Left lung (tissue), 14 donors: Measurements from ENCODE around the gene TLE1. TPM values are rescaled to one million over a fixed set of nuclear protein-coding genes. Genes with fewer than 3 reads are reported as not detected.
"Not testable (repeated sequence)": the region's sequence is repeated elsewhere in the genome, so short reads cannot be mapped to it uniquely, and the experiment has no call there.

Experiments used
- ATAC-seq: fragments of 200-7000 bp; cut with Tn5 transposase; one replicate; pipeline ENCODE4 v1.9.1; 2020; ENCODE audit warnings: moderate library complexity
- DNase-seq, 4 donors: peaks; one replicate each; pipeline ENCODE4 v3.0.0-alpha.2; 2013 to 2020
- H3K27ac ChIP-seq, 2 donors: fragments of 200-600 bp; sonication (generic) in 1 of 2; one replicate each; pipeline versions ENCODE4 v1.5.0 to v1.8.0; 2020 to 2021
- H3K27me3 ChIP-seq, 2 donors: fragments of 200-600 bp; sonication (generic) in 1 of 2; one replicate each; pipeline versions ENCODE4 v1.5.0 to v1.8.0; 2020 to 2021
- H3K36me3 ChIP-seq, 2 donors: fragments of 200-600 bp; sonication (generic) in 1 of 2; one replicate each; pipeline versions ENCODE4 v1.5.0 to v1.8.0; 2020 to 2021
- H3K4me1 ChIP-seq, 2 donors: fragments of 200-600 bp; one replicate each; pipeline ENCODE4 v1.8.0; 2021
- H3K4me3 ChIP-seq, 2 donors: fragments of 200-600 bp; sonication (generic) in 1 of 2; one replicate each; pipeline versions ENCODE4 v1.5.0 to v1.8.0; 2020 to 2021; ENCODE audit warnings: mild to moderate bottlenecking in 1 of 2
- H3K9me3 ChIP-seq, 2 donors: fragments of 200-600 bp; sonication (generic) in 1 of 2; one replicate each; pipeline versions ENCODE4 v1.5.0 to v1.8.0; 2020 to 2021
- intact Hi-C, 2 donors: fragments of 100-400 bp; cut with DNase I; formaldehyde crosslinking; loops; one replicate each; pipeline versions ENCODE4 v1.11.2 to v1.14.2; 2022
- long read RNA-seq, 12 donors: library from polyadenylated mRNA in 2 of 12; unstranded in 2 of 12; transcript quantifications; one replicate each; pipeline ENCODE4 v2.0.0 and lab custom pipeline, GENCODE V29; 2019 to 2026
- polyA plus RNA-seq, 6 donors: library from polyadenylated mRNA; unstranded; fragments of 120-200 nt; gene quantifications; one replicate each; pipeline ENCODE4 v1.2.1, GENCODE V29; 2013; ENCODE audit not compliant: insufficient read length in 6 of 6
- total RNA-seq, 2 donors: library from RNA; stranded (reverse); fragmentation: NEBNext Ultra II Directional; extraction: Animal tissue kit (Norgen Biotek cat#: 25700); gene quantifications; one replicate each; pipeline ENCODE4 v1.2.1, GENCODE V29; 2021
- TF ChIP-seq, protein P1 (sequence below), 2 donors: fragments of 200-600 bp; sonication (generic) in 1 of 2; IDR thresholded peaks; one replicate each; pipeline versions ENCODE4 v1.5.0 to v1.8.0; 2021; ENCODE audit warnings: antibody characterized with exemption in 2 of 2
- donor health status: DM: no; HTN: yes; CAD: no.
- donor health status: DM: no; HTN: no; CAD: no.

The TLE1 gene
- total RNA-seq (10 to 100 TPM; 15.1 to 29.2 TPM), polyA plus RNA-seq (10 to 100 TPM; 39.1 to 44.3 (median 41.7) TPM)
- long read RNA-seq, donor 1, partial matches to known transcripts = 15 of 15 reads
- long read RNA-seq, donor 1, other reads (novel, unspliced or antisense) = 0 of 15 reads
- long read RNA-seq, donor 2, partial matches to known transcripts = 28 of 28 reads
- long read RNA-seq, donor 2, other reads (novel, unspliced or antisense) = 0 of 28 reads
- long read RNA-seq, donor 3 = 0 reads
- long read RNA-seq, donor 4, partial matches to known transcripts = 3 of 10 reads
- long read RNA-seq, donor 4, other reads (novel, unspliced or antisense) = 7 of 10 reads
- long read RNA-seq, donor 5, partial matches to known transcripts = 8 of 8 reads
- long read RNA-seq, donor 5, other reads (novel, unspliced or antisense) = 0 of 8 reads
- long read RNA-seq, donor 6 = 0 reads
- long read RNA-seq, donor 7 = 0 reads
- long read RNA-seq, donor 8, partial matches to known transcripts = 9 of 9 reads
- long read RNA-seq, donor 8, other reads (novel, unspliced or antisense) = 0 of 9 reads
- long read RNA-seq, donor 9 = 0 reads
- long read RNA-seq, donor 10, partial matches to known transcripts = 2 of 4 reads
- long read RNA-seq, donor 10, other reads (novel, unspliced or antisense) = 2 of 4 reads
- long read RNA-seq, donor 11, partial matches to known transcripts = 14 of 14 reads
- long read RNA-seq, donor 11, other reads (novel, unspliced or antisense) = 0 of 14 reads
- long read RNA-seq, donor 12 = 0 reads

DNA sequence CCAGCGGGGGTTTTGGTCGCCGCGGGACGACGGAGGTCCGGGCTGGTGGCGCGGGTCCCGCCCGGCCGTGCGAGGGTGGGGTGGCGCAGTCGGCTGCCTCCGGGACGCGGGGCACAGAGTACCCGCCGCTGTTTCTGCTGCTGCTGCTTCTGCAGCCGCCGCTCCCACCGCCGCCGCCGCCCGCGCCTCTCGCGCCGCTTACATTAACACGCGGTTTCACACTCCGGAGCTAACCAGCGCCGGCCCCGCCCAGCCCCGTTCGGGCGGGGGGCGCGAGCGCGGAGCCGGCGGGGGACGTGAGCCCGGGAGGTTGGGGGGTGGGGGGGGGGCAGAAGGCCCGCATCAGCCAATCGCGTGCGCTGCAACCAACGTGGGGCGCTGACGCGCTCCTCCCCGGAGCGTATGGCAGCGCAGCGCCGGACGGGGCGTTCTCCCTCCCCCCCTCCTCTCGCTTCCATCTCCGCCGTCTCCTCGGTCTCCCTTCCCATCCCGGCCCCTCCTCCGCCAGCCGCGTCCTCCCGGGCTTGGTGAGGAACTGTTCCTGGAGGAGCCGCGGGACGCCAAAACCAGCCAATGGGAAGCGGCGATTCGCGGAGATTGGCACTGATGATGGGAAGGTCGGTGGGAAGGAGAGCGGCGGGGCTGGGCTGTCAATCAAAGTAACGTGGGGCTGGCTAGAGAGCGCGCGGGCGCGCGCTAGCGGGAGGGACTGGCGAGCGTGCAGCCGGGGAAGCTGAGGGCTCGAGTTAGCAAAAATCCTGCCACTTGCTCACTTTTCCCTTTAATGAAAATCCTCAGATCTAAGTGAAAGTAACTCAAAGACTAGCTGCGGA, at the start of gene TLE1:
Gene TLE1 (minus strand): TSS at position 205 of the 833 bp plus-strand sequence. CDS start 1,307 bp downstream, outside the sequence.
- Histone ChIP-seq H3K4me1 (peaks cover 0 to 37% of the 10 kb centered on the region in 2 donors), H3K36me3 (no peaks in the 10 kb centered on the region), H3K4me3 (peak within 1 kb of the TSS; percentile 76 to 78), H3K27ac (peak within 1 kb of the TSS; percentile 82 to 88), H3K27me3 (peaks cover 0 to 36% of the 10 kb centered on the region in 2 donors), H3K9me3 (no peaks in the 10 kb centered on the region)
- TF ChIP-seq, protein P1, sequence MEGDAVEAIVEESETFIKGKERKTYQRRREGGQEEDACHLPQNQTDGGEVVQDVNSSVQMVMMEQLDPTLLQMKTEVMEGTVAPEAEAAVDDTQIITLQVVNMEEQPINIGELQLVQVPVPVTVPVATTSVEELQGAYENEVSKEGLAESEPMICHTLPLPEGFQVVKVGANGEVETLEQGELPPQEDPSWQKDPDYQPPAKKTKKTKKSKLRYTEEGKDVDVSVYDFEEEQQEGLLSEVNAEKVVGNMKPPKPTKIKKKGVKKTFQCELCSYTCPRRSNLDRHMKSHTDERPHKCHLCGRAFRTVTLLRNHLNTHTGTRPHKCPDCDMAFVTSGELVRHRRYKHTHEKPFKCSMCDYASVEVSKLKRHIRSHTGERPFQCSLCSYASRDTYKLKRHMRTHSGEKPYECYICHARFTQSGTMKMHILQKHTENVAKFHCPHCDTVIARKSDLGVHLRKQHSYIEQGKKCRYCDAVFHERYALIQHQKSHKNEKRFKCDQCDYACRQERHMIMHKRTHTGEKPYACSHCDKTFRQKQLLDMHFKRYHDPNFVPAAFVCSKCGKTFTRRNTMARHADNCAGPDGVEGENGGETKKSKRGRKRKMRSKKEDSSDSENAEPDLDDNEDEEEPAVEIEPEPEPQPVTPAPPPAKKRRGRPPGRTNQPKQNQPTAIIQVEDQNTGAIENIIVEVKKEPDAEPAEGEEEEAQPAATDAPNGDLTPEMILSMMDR (IDR thresholded peaks at IDR 0.05) = no peak
- intact Hi-C loops = loop anchor here in 1 of 2 donors (10.0 kb wide), 2 partner anchors 65 to 165 kb away; no protein-coding TSS in a partner anchor
- ATAC-seq (peak; percentile 90), DNase-seq (peak; percentile 99 to 100 (median 100))

DNA sequence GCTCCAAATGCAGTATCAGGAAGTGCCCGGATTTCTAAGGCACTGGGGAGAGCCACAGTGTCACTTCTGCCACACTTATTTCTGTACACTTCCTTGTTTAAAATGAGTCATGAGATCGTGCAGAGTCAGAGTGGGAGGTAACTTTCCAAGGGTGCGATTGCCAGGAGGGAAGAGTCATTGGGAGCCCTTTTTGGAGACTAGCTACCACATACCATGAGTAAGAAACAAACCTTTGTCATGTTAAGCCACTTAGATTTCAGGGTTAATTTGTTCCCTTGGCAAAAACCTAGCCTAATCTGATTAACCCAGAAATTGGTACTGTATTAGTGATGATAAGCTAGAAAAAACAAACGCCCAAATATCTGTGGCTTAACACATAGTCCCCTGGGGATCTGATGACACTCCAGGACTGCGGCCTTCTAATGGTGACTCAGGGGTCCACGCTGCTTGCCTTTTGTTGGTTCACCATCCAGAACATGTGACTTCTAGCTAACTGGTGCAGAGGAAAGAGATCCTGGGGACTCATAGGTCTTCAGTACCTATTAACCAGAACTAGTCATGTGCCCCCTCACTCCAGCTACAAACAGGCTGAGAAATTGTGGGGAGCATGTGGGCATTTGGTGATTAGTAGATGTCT, 48.6 kb upstream of the TLE1 start:
- H3K27ac ChIP-seq = peak overlapping the region in 1 of 2 donors; percentile 2
- ATAC-seq (peak; percentile 97), DNase-seq (peak in 2 of 4 donors; percentile 4 to 61)
- H3K27me3 ChIP-seq = no peaks in the 10 kb centered on the region
- no peak overlapping the region for H3K4me3 ChIP-seq
- intact Hi-C loops = no loop called here
- H3K36me3 ChIP-seq = no peaks in the 10 kb centered on the region
- TF ChIP-seq, protein P1 (IDR thresholded peaks at IDR 0.05) = no peak
- H3K4me1 ChIP-seq = peaks cover 7 to 10% of the 10 kb centered on the region in 2 donors
- peaks cover 0 to 3% of the 10 kb centered on the region in 2 donors for H3K9me3 ChIP-seq

GRCh38 chr9:81730498-81730897, 41.2 kb upstream of the TLE1 start:
- ATAC-seq, DNase-seq, H3K4me1 ChIP-seq, H3K36me3 ChIP-seq, H3K27ac ChIP-seq, H3K9me3 ChIP-seq, H3K27me3 ChIP-seq, intact Hi-C loops, H3K4me3 ChIP-seq: not testable (repeated sequence)

- intact Hi-C loops = no loop called here
- ATAC-seq (no peak), DNase-seq (no peak)
- Histone ChIP-seq H3K4me1 (no peaks in the 10 kb centered on the region), H3K36me3 (no peaks in the 10 kb centered on the region), H3K9me3 (no peaks in the 10 kb centered on the region), H3K4me3 (no peak overlapping the region), H3K27ac (no peak overlapping the region), H3K27me3 (no peaks in the 10 kb centered on the region)
- TF ChIP-seq, protein P1 (IDR thresholded peaks at IDR 0.05) = no peak
Observed at GRCh38 chr9:81729135-81729534, 39.8 kb upstream of the TLE1 start.
